Mammary epithelial cell (primary cell): ENCODE results near the gene CYFIP2.

Experiments used
- EZH2 ChIP-seq: IDR thresholded peaks from 2 replicates; pipeline ENCODE4 v1.6.1; 2012; ENCODE audit warnings: low read length, inconsistent platforms, borderline replicate concordance
- TF ChIP-seq, protein P1 (sequence below), 2 donors: IDR thresholded peaks in 1 of 2; conservative IDR thresholded peaks in 1 of 2; 2 replicates each; pipeline ENCODE4 v1.5.1; 2011 to 2012; ENCODE audit warnings: inconsistent platforms in 2 of 2, low read length in 2 of 2, mild to moderate bottlenecking in 2 of 2, control low read depth in 1 of 2, low read depth in 1 of 2; ENCODE audit not compliant: insufficient read depth in 1 of 2; ENCODE audit errors: extremely low read depth in 1 of 2

DNA sequence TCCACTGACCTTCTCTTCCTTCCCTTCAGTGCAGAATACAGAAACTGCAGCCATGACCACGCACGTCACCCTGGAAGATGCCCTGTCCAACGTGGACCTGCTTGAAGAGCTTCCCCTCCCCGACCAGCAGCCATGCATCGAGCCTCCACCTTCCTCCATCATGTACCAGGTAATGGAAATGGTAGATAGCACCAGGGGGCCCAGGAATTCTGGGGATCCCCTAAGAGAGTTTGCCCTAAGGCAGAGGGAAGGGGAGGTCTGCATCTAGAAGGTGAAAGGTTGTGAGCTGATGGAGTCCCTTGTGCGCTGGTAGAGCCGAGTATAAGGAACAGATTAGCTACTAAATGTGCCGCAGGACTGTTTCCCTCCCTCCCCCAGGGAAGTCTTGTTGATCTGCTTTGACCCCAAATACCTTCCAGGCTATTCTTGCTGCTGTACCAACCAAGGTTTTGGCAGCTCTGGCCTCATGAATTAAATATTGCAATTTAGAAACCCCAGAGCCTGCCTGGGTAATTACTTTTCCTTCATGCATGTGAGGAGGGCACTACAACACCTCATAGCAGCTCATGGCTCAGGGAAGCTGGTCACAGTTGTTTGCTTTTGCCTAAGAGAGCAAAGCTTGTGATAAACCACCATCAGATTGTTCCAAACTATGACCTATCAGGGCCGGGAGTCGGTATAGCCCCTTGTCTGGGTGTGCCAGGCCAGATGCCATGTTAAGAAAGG, 19.6 kb downstream of the CYFIP2 start:
- TF ChIP-seq, protein P1, sequence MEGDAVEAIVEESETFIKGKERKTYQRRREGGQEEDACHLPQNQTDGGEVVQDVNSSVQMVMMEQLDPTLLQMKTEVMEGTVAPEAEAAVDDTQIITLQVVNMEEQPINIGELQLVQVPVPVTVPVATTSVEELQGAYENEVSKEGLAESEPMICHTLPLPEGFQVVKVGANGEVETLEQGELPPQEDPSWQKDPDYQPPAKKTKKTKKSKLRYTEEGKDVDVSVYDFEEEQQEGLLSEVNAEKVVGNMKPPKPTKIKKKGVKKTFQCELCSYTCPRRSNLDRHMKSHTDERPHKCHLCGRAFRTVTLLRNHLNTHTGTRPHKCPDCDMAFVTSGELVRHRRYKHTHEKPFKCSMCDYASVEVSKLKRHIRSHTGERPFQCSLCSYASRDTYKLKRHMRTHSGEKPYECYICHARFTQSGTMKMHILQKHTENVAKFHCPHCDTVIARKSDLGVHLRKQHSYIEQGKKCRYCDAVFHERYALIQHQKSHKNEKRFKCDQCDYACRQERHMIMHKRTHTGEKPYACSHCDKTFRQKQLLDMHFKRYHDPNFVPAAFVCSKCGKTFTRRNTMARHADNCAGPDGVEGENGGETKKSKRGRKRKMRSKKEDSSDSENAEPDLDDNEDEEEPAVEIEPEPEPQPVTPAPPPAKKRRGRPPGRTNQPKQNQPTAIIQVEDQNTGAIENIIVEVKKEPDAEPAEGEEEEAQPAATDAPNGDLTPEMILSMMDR (conservative IDR thresholded peaks at IDR 0.05 in 1 of 2, IDR thresholded peaks at IDR 0.05 in 1 of 2; ENCODE audit: extremely low read depth in 1 of 2, insufficient read depth in 1 of 2, low read depth in 1 of 2, low read length in 2 of 2), result no peak
- no peak for TF ChIP-seq EZH2
